Fibroblast of mammary gland (primary cell): Measurements from ENCODE around the gene COTL1.
"Not testable (repeated sequence)": the region's sequence is repeated elsewhere in the genome, so short reads cannot be mapped to it uniquely, and the experiment has no call there.

Experiments used
- DNase-seq: peaks from one replicate; pipeline ENCODE4 v3.0.0-alpha.2; 2010; ENCODE audit warnings: low read depth
- H3K4me3 ChIP-seq: 2 replicates; pipeline ENCODE4 v1.5.1; 2011; ENCODE audit warnings: low read depth, mild to moderate bottlenecking, low read length, moderate library complexity; ENCODE audit not compliant: control insufficient read depth
- CTCF ChIP-seq: conservative IDR thresholded peaks from 2 replicates; pipeline ENCODE4 v1.5.1; 2011; ENCODE audit warnings: low read depth, low read length, inconsistent platforms; ENCODE audit not compliant: control insufficient read depth, insufficient read depth

COTL1 gene

GRCh38 chr16:84563064-84563715, 54.7 kb downstream of the COTL1 start:
- TF ChIP-seq CTCF = no peak
- H3K4me3 ChIP-seq = no peak overlapping the region
- DNase-seq = no peak

GRCh38 chr16:84562174-84562815, 55.6 kb downstream of the COTL1 start:
- H3K4me3 ChIP-seq = no peak overlapping the region
- no peak for TF ChIP-seq CTCF
- no peak for DNase-seq

GRCh38 chr16:84561291-84561690, 56.6 kb downstream of the COTL1 start:
- DNase-seq = no peak

GRCh38 chr16:84560269-84560668, 57.6 kb downstream of the COTL1 start:
- no peak overlapping the region for H3K4me3 ChIP-seq
- TF ChIP-seq CTCF = no peak
- no peak for DNase-seq

More at GRCh38 chr16:84561291-84561690, 56.6 kb downstream of the COTL1 start:
- H3K4me3 ChIP-seq = no peak overlapping the region
- TF ChIP-seq CTCF = no peak

GRCh38 chr16:84559311-84559932, 58.5 kb downstream of the COTL1 start:
- TF ChIP-seq CTCF = no peak
- no peak overlapping the region for H3K4me3 ChIP-seq
- no peak for DNase-seq

- not testable (repeated sequence) for H3K4me3 ChIP-seq
Measured at GRCh38 chr16:84558850-84559249, 59.0 kb downstream of the COTL1 start.

GRCh38 chr16:84557504-84557903, 60.4 kb downstream of the COTL1 start:
- DNase-seq = no peak
- TF ChIP-seq CTCF = no peak
- H3K4me3 ChIP-seq = no peak overlapping the region

More at GRCh38 chr16:84558850-84559249, 59.0 kb downstream of the COTL1 start:
- DNase-seq = not testable (repeated sequence)
